ENCODE results near the gene C11orf24.
"Not testable (repeated sequence)": the region's sequence is repeated elsewhere in the genome, so short reads cannot be mapped to it uniquely, and the experiment has no call there.

C11orf24 gene

DNA sequence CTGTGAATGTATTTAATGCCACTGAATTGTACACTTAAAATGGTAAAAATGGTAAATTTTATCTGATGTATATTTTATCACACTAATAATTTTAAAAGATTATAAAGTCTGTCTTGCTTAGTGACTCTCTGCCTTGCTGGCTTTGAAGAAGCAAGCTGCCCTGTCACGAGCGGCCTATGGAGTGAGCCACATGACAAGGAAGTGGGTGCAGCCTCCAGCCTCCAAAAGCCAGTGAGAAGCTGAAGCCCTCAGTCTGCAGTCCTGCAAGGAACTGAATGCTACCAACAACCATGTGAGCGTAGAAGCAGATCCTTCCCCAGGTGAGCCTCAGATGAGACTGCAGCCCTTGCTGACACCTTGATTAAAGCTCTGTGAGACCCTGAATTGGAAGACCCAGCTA lies 20.0 kb downstream of the C11orf24 start:
- no peak for DNase-seq (ENCODE audit: low read depth)

DNA sequence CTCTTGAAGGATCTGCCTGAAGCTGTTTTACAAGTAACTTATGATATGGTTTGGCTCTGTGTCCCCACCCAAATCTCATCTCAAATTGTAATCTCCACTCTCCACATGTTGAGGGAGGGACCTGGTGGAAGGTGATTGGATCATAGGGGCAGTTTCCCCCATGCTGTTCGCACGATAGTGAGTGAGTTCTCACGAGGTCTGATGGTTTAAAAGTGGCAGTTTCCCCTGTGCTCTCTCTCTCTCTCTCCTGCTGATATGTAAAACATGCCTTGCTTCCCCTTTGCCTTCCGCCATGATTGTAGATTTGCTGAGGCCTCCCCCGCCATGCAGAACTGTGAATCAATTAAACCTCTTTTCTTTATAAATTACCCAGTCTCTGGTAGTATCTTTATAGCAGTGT lies 26.9 kb downstream of the C11orf24 start:
- DNase-seq (ENCODE audit: low read depth), result not testable (repeated sequence)

DNA sequence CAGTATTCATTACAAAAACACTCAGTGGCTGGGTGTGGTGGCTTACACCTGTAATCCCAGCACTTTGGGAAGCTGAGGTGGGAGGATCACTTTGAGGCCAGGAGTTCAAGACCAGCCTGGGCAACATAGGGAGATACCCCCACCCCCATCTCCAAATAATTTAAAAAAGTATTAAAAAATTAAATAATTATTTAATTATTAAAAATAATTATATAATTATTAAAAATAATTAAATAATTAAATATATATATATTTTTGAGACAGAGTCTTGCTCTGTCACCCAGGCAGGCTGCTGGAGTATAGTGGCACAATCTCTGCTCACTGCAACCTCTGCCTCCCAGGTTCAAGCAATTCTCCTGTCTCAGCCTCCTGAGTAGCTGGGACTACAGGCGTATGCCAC lies 27.9 kb downstream of the C11orf24 start:
- DNase-seq (ENCODE audit: low read depth), result not testable (repeated sequence)

DNA sequence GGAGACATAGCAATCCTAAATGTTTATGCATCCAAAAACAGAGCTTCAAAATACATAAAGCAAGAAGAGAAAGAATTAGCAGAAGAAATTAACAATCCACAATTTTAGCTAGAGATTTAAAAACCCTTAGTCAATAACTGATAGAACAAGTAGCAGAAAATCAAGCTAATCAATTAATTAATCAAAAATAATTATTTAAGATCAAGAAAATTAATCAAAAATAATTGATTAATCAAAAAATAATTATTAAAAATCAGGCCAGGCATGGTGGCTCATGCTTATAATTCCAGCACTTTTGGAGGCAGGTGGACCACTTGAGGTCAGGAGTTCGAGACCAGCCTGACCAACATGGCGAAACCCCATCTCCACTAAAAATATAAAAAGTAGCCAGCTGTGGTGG lies 29.2 kb downstream of the C11orf24 start:
- no peak for DNase-seq (ENCODE audit: low read depth)

DNA sequence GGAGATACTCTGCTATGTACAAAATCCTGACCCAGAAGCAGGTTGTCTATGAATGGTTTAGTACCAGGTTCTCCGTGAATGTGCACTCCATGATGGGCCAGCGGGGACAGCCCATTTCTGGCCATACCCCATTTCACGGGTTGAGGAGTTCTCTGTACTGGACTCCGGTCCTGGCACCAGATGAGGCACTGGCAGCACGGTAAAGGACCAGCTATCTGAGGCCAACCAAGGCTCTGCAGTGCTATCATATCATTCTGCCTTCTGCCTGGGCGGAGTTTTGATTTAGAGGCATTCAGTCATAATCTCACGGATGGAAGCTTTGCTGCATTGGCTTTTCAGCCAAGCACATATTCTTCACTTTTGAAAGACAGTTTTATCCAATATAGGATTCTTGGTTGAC lies 40.2 kb downstream of the C11orf24 start:
- DNase-seq (ENCODE audit: low read depth), result no peak

DNA sequence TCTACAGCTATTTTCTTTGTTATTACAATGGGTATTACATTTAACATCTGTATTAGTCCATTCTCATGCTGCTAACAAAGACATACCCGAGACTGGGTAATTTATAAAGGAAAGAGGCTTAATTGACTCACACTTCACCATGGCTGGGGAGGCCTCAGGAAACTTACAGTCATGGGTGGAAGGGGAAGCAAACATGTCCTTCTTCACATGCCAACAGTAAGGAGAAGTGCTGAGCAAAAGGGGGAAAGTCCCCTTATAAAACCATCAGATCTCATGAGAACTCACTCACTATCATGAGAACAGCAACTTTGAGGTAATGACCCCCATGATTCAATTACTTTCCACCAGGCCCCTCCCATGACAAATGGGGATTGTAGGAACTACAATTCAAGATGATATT lies 42.2 kb downstream of the C11orf24 start:
- no peak for DNase-seq (ENCODE audit: low read depth)

DNA sequence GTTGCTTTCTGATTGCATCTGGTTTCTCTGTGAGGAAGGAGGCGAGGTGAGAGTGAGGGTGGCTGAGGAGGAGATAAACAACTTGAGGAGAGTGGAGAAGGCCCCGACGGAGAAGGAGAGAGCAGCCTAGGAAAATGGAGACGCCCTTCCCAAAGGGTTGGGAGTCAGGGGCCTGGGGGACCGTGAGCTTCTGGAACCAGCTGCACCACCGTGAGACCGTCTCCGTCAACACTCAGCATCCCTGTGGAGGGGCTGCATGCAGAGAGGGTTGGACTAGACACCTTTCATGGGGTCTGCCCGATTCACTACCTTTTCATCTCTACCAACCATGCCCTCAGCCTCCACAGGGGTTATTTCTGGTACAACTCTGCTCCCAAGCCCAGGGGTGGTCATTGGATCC lies 45.4 kb downstream of the C11orf24 start:
- no peak for DNase-seq (ENCODE audit: low read depth)

DNA sequence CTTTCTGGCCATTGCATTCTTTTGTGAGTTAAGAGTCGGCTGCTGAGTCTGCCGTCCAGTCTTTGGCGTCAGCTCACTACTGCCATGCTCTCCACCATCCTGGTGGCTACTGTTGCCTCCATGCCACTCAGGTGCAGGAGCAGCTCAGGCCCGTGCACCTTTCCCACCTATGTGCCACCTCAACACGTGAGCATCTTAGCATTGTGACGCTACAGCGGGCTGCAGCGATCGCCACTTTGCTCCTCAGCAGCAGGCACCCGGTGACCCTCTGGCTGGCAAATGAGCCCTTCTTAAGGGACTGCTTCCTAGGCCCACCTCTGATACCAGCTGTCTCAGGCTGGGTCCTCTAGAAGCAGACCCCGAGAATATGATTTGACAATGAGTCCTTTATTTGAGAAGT lies 47.2 kb downstream of the C11orf24 start:
- DNase-seq (ENCODE audit: low read depth), result no peak

DNA sequence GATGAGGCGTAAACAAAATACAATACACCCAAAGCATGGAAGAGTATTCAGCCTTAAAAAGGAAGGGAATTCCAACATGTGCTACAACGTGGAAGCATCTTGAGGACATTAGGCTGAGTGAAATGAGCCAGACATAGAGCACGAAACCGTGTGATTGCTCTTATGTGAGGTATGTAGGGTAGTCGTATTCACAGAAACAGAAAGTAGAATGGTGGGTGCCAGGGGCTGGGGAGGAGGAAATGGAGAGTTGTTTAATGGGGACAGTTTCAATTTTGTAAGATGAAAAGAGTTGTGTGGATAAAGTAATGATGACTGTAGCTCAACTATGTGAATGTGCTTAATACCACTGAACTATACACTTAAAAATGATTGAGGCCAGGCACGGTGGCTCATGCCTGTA lies 48.5 kb downstream of the C11orf24 start:
- DNase-seq (ENCODE audit: low read depth), result no peak

DNA sequence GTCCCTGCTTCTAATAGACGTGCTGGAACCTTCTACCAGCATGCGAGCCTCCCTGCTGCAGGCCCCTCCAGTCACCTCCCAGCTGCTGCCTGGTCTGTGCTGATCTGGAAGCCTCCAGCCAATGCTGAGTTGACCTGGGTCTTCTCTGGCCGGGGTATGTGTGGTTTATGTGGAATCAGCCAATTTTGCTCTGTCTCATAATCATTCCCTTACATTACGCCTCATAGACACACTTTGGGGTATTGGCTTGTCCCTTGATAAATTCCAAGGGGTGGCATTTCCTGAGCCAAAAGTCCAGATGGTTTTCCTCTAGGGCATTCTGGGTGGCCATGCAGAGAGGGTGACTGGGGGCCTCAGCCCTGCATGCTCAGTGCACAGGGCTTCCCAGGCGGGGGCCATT lies 50.4 kb downstream of the C11orf24 start:
- DNase-seq (ENCODE audit: low read depth), result no peak

DNA sequence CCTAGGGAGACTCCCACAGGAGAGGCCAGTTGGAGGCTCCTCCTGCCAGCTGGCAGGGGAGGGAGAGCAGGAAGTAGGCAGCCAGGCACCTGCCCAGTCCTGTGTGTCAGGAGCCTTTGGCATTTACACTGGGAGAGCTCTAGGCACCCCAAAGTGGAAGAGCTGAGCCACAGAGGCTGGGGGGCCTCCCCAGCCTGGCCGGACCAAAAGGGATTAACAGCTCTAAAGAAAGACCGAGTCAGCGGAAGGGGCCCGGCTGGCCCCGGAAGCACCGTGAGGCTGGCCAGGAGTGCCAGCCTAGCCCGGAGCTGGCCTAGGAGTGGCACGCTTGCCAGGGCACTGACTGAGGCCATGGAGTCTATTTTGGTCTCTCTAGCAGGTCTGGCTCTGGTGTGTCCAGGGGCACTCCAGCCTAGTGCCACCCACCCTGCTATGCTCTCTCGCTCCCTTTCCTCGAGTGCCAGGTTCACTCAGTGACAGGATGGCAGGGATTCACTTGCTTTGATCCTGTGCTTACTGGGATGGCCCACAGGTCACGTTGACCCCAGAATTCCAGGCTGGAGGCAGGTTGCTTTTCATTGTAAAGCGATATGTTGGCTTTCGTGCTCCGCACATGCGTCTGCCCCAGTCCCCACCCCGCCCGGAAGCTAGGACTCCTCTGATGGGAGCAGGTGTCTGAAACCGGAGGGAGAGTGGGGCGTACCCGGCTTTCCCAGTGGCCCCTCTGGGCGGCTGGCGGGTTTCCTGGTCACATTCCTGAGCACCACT lies 55.4 kb downstream of the C11orf24 start:
- DNase-seq (ENCODE audit: low read depth), result no peak

DNA sequence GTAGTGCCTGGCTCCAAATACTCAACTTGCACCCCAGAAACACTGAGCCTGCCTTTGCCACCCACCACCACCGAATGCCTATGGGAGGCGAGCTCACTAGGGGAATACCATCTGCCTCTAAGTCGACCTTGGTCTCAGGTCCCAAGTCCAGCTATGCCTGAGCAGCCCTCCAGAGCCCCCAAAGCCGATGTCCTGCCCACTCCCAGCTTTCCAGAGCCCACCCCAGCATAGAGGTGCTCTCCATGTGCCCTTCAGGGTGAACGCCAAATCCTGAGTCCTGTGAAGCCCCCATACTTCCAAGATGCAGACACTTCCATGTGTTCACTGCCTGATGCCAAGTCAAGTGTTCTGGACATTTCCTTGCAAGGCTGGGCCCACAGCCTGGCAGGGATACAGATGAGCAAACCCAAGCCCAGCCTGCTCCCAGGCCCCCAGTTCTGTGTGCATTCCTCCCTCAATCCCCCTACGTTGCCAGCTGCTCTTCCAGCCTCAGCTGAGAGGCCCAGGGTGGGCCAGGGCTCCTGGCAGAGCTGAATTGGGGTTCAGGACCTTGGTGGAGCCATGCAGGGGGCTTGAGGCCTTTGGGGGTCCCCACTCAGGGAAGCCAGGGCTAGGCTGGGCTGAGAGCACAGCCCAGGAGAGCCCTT lies 56.1 kb downstream of the C11orf24 start:
- DNase-seq (ENCODE audit: low read depth), result no peak

DNA sequence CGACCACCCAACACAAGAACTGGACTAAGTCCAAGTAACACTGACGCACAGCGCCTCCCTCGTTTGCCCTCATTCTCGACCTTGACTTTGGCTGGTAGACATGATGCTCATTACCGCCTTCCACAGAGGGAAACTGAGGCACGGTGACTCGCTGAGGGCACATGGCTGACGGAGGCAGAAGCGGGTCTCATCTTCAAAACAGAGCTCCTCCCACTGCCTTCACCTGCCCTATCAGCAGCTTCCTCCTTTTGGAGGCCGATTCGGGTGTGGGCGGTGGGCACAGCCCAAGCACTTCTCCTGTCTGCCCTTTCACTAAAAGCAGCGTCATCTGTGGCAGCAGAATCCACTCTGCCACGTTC lies 56.7 kb downstream of the C11orf24 start:
- DNase-seq (ENCODE audit: low read depth), result no peak

DNA sequence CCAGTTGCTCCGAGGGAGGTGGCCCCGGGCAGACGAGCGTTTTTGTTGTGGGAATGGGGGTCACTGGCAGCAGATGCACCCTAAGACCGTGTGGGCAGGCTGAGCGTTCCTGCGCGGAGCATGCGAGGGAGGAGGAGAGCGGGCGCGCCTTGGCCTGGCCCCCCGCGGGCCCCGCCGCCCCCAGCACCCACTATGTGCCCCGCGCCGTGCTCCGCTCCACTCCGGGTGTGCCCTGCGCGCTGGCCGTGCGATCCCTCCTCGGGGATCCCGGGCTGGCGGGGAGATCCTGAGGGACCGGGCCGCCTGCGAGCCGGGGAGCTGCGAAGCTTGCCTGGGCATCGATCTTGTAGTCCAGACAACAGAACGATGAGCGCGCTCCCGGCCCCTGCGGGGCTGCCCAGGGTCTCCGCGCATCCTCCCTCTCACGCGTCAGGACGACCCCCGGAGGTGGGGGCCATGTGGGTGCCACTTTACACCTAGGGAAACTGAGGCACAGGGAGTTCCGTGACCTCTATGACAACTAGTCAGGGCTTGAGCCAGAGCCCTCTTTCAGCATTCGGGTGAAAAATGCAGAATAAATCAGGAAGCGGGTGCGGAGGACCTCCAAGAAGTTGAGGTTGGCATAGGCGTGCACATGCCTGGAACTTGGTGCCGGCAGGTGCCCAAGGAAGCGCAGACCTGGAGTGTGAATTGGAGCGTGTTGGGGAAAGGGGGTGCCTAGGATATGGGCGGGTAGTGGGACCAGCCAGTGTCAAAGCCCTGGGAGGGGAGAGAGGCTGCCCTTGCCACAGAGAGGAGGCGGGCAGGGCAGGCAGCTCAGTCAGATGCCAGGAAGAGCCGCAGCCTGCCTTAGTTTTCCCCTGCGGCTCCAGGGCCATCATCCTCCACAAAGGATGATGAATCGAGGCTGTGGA lies 57.3 kb downstream of the C11orf24 start:
- DNase-seq (ENCODE audit: low read depth), result no peak

DNA sequence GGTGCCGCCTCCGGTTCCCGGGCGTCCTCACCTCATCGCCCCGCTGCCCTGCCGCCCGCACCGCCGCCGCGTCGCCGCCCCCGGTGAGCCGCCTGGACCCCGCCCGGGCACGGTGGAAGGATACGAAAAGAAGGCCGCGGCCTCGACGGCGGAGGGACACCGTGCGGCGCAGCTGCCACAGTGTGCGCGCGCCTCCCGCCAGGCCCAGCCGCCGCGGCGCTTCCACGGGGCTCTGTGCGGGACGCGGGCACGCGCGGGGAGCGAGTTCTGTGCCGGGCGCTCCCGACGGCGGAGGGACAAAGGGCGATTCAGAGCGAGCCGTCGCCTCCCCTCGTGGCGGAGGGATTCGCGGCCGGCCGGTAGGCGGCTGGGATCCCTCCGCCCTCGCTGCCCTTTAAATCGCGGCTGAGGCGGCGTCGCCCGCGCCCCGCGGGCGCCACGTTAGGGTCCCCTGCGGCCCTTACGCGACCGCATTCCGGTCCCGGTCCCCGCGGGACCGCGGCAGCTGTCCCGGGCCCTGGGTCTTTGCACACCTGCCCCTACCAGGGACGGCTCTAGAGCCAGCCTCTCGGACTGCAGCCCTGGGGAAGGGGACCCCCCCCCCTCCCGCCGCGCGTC lies 58.1 kb downstream of the C11orf24 start:
- peak; percentile 100 for DNase-seq (ENCODE audit: low read depth)

DNA sequence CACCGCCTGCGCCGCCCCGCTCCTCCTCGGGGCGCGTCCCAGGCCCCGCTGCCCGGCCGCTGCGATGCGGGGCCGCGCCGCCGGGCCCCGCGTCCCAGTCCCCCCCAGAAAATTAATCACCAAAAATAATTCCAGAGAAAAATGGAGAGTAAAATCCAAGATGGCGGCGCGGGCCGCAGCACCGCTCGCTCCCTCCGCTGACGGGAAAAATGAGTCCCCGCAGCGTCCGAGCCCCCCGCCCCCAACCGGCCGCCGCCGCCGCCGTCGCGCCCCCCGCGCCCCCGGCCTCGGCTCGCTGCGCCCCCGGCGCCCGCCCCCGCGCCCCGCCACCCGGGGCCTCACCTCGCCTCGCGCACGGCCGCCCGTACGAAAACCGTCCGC lies 58.6 kb downstream of the C11orf24 start, which contains the start of gene KMT5B:
KMT5B (minus strand) TSS at position 162 of the 381 bp plus-strand sequence. CDS start 23,220 bp downstream, outside the sequence.
- DNase-seq (ENCODE audit: low read depth), result no peak

DNA sequence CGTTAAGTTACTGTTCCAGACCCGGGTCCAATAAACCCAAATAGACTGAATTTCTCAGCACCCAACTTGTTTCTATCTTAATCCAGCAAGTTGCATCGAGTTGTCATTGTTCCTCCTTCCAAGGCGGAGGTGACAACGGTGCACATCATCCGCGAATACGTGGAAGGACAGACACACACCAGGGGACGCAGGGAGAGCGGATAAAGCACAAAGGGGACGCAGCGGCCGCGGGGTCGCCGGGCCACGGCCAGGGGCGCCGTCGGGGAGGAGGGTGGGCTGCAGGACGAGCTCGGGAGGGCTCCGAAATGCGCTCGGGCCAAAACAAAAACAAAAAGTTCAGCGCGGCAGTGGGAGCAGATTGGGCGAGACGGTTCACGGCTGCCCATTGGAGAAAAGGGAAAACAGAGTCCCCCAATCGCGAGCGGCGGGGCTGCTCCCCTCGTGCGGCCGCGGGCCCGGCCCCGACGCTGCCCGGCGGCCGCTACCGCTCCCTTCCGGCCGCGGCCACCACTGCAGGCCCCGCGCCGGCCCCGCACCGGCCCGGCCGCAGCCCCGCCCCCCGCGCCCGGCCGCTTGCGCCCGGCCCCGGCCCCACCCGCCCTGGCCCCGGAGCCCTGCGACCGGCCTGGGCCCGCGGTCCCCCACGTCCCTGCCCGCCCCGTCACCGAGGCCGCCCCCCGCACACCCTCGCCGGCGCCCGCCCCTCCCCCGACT lies 59.2 kb downstream of the C11orf24 start:
- DNase-seq (ENCODE audit: low read depth), result peak; percentile 77

DNA sequence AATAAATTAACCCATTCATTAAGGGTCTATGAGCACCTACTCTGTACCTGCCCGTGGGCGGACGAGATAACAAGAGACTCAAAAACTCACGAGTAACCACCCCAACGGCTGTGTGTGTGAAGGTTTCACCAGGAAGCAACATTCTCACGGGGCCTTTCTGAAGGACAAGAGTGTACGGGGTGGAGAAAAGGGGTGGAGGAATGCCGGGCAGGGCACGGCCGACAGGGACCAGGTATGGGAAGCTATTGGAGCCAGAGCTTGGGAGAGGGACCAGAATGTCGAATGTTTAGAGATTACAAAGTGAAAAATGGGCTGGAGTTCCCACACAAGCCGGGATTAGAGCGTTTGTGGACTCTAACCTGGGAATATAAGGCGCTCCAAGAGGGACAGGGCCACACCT lies 60.2 kb downstream of the C11orf24 start:
- DNase-seq (ENCODE audit: low read depth), result no peak

All from fibroblast of gingiva (primary cell).